Stomach (tissue), 4 donors: ENCODE data around the gene NUAK1.

Experiments used
- CTCF ChIP-seq, 7 experiments: fragments of 450-650 bp in 4 of 7; fragments of 200-600 bp in 3 of 7; sonication (generic) in 3 of 7; IDR thresholded peaks; one replicate each; pipeline ENCODE4 v1.5.1; 2016 to 2019; ENCODE audit warnings: antibody characterized with exemption in 7 of 7, control low read depth in 2 of 7, mild to moderate bottlenecking in 1 of 7
- POLR2A ChIP-seq, 4 donors: fragments of 450-650 bp; IDR thresholded peaks; one replicate each; pipeline ENCODE4 v1.6.1; 2016; ENCODE audit warnings: antibody characterized with exemption in 4 of 4, control low read depth in 2 of 4, mild to moderate bottlenecking in 1 of 4, moderate library complexity in 1 of 4
- POLR2AphosphoS5 ChIP-seq, 3 donors: sonication (generic); formaldehyde crosslinking; IDR thresholded peaks; one replicate each; pipeline ENCODE4 v1.6.1; 2016; ENCODE audit warnings: antibody characterized with exemption in 3 of 3

GRCh38 chr12:106174876-106175275 is 36.1 kb upstream of the NUAK1 start:
- TF ChIP-seq CTCF (IDR thresholded peaks at IDR 0.05) (no peak), POLR2AphosphoS5 (IDR thresholded peaks at IDR 0.05) (no peak), POLR2A (IDR thresholded peaks at IDR 0.05) (no peak)
